ENCODE data around the gene SPTAN1.

- TF ChIP-seq POLR2A (IDR thresholded peaks at IDR 0.05): no peak
- no peak for TF ChIP-seq CTCF (IDR thresholded peaks at IDR 0.05)
Observed at GRCh38 chr9:128550770-128551656, 1.4 kb upstream of the SPTAN1 start.
